NK-92 (cell line): ENCODE measurements around the gene OR4F6.
"Not testable (repeated sequence)": the region's sequence is repeated elsewhere in the genome, so short reads cannot be mapped to it uniquely, and the experiment has no call there.

ENCODE experiments used
- DNase-seq: peaks from one replicate; lab custom pipeline; 2025; ENCODE audit not compliant: unreplicated experiment; lab: John Stamatoyannopoulos, UW

The OR4F6 gene

GRCh38 chr15:101803209-101803608 is at the start of gene OR4F6:
Gene OR4F6, plus strand, starts transcription at chr15:101803509. Its CDS starts 2,211 bp downstream, at chr15:101805720.
- DNase-seq: no peak

GRCh38 chr15:101764669-101765339 is 38.5 kb upstream of the OR4F6 start:
- DNase-seq: not testable (repeated sequence)

- DNase-seq: not testable (repeated sequence)
Measured at GRCh38 chr15:101765340-101765671, 38.0 kb upstream of the OR4F6 start.

GRCh38 chr15:101765772-101766456 is 37.4 kb upstream of the OR4F6 start:
- no peak for DNase-seq

- DNase-seq: not testable (repeated sequence)
Measured at GRCh38 chr15:101767083-101767640, 36.1 kb upstream of the OR4F6 start.

- no peak for DNase-seq
Measured at GRCh38 chr15:101772921-101773320, 30.4 kb upstream of the OR4F6 start.

GRCh38 chr15:101773496-101774100 is 29.7 kb upstream of the OR4F6 start:
- no peak for DNase-seq

- no peak for DNase-seq
Measured at GRCh38 chr15:101775136-101775535, 28.2 kb upstream of the OR4F6 start.

GRCh38 chr15:101778576-101778975 is 24.7 kb upstream of the OR4F6 start:
- not testable (repeated sequence) for DNase-seq

- not testable (repeated sequence) for DNase-seq
Measured at GRCh38 chr15:101780225-101780624, 23.1 kb upstream of the OR4F6 start.

GRCh38 chr15:101781928-101782327 is 21.4 kb upstream of the OR4F6 start:
- no peak for DNase-seq

- no peak for DNase-seq
Measured at GRCh38 chr15:101784644-101785043, 18.7 kb upstream of the OR4F6 start.

GRCh38 chr15:101786422-101786821 is 16.9 kb upstream of the OR4F6 start:
- DNase-seq: not testable (repeated sequence)

- not testable (repeated sequence) for DNase-seq
Measured at GRCh38 chr15:101788001-101788400, 15.3 kb upstream of the OR4F6 start.

- not testable (repeated sequence) for DNase-seq
Measured at GRCh38 chr15:101788503-101789269, 14.6 kb upstream of the OR4F6 start.

- DNase-seq: not testable (repeated sequence)
Measured at GRCh38 chr15:101790748-101791147, 12.6 kb upstream of the OR4F6 start.

GRCh38 chr15:101793981-101794380 is 9.3 kb upstream of the OR4F6 start:
- not testable (repeated sequence) for DNase-seq

- no peak for DNase-seq
Measured at GRCh38 chr15:101795455-101795854, 7.9 kb upstream of the OR4F6 start.

GRCh38 chr15:101799665-101800064 is 3.6 kb upstream of the OR4F6 start:
- no peak for DNase-seq

GRCh38 chr15:101801048-101801447 is 2.3 kb upstream of the OR4F6 start:
- DNase-seq: no peak

- DNase-seq: no peak
Measured at GRCh38 chr15:101803676-101804075, 367 bp downstream of the OR4F6 start.
